K562 treated with DMSO at 1 percent for 12 hours (cell line): ENCODE data around the gene SERTAD4. TPM values are rescaled to one million over a fixed set of nuclear protein-coding genes. Genes with fewer than 3 reads are reported as not detected.

Source experiments
- total RNA-seq: library from RNA; unstranded; fragments of 300-600 nt; gene quantifications from 2 replicates; pipeline ENCODE4 v1.2.3, GENCODE V29; 2022; ENCODE audit not compliant: insufficient read depth

SERTAD4 gene
- not detected in 2 replicates for total RNA-seq

DNA sequence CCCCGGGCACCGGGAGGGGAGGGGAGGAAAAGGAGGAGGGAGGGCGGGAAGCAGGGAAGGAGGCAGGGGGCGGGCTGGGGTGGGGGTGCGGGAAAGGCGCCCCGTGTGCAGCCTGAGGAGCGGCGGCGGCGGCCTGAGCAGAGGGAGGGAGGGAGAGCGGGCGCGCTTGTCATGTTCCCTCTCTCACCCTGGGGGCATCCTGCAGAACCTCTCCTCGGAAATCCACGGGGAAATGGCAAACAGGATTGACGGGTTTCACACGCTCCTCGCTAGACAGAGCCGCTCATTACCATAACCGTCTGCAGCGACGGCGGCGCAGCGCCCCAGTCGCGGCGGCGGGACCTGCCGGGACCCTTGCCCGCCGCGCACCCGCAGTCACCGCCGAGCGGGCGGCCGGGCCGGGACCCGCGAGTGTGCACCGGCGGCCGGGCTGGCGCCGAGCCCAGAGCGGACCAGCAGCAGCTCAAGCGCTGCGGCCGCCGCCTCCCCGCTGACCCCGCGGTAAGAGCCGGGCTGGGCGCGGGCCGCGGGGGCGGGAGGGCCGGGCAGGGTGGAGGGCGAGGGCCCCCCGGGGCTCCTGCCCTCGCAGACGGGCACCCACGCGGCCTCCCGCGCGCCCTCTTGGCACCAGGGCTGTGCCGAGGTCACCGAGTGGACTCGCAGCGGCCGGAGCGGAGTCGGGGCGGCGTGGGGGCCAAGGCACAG lies at the start of gene SERTAD4:
Gene SERTAD4 (plus strand): TSS at position 286 of the 705 bp plus-strand sequence. CDS start 5,165 bp downstream, outside the sequence.

Other genes with a start within 250 kb of the SERTAD4 start
- not detected in 2 replicates for gene HHAT, start 96.1 kb downstream of the SERTAD4 start, total RNA-seq